DND-41 (cell line): ENCODE data around the gene PLD5.

Source experiments
- CTCF ChIP-seq: IDR thresholded peaks from 2 replicates; pipeline ENCODE4 v1.5.1; 2012; ENCODE audit warnings: borderline replicate concordance, low read length, moderate library complexity, mild to moderate bottlenecking; ENCODE audit not compliant: poor library complexity, severe bottlenecking; ENCODE audit errors: extremely low read depth
- EZH2 ChIP-seq: IDR thresholded peaks from 3 replicates; pipeline ENCODE4 v1.6.1; 2012; ENCODE audit warnings: borderline replicate concordance, low read depth, mild to moderate bottlenecking, moderate library complexity, low read length, inconsistent platforms; ENCODE audit not compliant: severe bottlenecking

DNA sequence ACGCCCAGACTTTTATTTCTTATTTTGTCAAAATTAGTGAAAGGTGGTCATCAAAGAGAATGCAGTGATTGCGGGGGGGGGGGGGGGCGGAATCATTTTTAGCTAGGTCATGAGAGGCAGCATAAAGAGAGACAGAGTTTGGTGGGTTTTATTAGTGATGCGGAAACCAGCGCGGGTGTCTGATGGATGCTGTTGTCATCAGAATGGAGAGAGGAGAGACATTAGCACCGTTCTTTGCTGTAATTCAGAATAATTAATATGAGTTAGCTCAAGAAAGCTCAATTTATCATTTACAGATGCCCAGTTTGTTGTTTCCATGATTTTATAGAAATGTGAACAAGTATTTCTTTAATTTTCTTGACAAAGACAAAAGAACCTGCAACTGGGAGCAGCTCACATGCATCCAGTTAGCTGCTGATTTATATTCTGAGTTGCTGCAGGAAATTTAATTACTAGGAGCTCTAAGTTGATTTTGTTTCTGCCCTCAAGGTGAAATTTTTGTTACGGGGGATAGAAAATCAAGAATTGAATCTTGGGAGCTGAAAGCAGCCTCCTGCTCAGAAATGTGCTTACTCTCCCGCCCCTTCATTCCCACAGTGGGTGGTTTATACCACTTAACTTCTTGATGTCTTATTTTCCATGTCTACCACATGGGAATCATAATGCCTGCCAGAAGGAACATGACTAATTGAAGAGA lies 392.2 kb downstream of the PLD5 start:
- no peak for TF ChIP-seq CTCF
- no peak for TF ChIP-seq EZH2
